Amniotic stem cell (primary cell): ENCODE data around the gene PIK3CA.
A peak's percentile ranks its signal among the peaks of the same experiment; 100 is the strongest.
"Not testable (repeated sequence)": the region's sequence is repeated elsewhere in the genome, so short reads cannot be mapped to it uniquely, and the experiment has no call there.

Experiments used
- DNase-seq: peaks from one replicate; lab custom pipeline; 2025; lab: John Stamatoyannopoulos, UW

The PIK3CA gene

DNA sequence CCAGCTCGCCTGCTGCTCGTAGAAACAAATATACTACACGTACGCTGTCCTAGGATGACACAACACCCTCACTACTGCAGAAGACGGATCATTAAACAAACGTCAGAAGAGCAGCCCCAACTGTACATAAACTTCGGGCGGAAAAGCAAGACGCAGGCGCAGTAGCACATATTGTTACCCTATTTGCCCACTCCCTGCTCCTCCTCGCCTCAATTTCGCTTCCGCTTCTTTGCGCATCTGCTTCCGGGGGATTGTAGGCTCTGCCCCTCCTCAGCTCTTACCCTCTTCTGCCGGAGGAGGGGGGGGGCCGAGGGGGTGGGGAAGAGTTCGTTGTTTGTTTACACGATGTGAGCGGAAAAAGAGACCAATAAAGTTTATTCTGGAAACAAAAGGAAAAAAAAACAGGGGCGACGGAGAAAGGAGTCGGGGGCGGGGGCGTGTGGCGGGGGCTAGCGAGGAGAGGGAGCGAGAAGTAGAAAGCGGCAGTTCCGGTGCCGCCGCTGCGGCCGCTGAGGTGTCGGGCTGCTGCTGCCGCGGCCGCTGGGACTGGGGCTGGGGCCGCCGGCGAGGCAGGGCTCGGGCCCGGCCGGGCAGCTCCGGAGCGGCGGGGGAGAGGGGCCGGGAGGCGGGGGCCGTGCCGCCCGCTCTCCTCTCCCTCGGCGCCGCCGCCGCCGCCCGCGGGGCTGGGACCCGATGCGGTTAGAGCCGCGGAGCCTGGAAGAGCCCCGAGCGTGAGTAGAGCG, at the start of gene PIK3CA:
Gene PIK3CA, plus strand, starts transcription at position 485 of the 743 bp plus-strand sequence. CDS start 50,469 bp downstream, outside the sequence.
- peak; percentile 97 for DNase-seq

GRCh38 chr3:179098388-179099077, 49.6 kb upstream of the PIK3CA start:
- DNase-seq: peak; percentile 42

DNA sequence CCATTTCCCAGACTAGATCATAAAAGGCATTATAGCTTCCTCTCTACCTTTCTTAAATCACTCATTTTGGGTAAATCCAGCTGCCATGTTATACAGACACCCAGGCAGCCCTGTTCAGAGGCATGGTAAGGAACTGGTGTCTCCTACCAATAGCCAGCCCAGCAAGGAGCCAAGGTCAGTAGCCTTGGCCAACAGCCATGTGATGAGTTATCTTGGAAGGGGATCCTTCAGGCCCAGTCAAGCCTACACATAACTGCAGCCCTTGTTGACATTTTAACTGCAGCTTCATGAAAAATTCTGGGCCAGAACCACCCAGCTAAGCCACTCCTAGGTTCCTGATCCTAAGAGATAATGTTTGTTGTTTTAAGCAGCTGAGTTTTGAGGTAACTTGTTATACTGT, 47.5 kb upstream of the PIK3CA start:
- DNase-seq: no peak

- no peak for DNase-seq
These were observed 42.3 kb upstream of the PIK3CA start for GRCh38 chr3:179105881-179106280.

GRCh38 chr3:179107617-179108016, 40.5 kb upstream of the PIK3CA start:
- no peak for DNase-seq

- peak; percentile 49 for DNase-seq
These were observed 40.1 kb upstream of the PIK3CA start for GRCh38 chr3:179108086-179108485.

GRCh38 chr3:179113903-179114302, 34.3 kb upstream of the PIK3CA start:
- DNase-seq: no peak

DNA sequence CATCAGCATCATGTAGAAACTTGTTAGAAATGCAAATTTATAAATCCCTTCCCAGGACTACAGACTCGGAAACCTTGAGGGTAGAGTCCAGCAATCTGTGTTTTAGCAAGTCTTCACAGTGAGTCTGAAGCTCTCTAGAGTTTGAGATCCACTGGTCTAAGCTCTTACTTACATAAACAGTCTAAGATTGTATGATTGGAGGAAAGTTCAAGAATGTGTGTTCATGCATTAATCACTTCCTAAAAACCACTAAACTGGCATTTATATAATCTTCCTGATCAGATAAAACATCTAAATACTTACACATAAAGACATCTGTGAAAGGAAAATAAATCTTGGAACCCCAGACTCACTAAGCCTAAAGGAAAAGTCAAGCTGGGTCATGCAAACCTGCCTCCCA, 32.7 kb upstream of the PIK3CA start:
- DNase-seq: not testable (repeated sequence)

DNA sequence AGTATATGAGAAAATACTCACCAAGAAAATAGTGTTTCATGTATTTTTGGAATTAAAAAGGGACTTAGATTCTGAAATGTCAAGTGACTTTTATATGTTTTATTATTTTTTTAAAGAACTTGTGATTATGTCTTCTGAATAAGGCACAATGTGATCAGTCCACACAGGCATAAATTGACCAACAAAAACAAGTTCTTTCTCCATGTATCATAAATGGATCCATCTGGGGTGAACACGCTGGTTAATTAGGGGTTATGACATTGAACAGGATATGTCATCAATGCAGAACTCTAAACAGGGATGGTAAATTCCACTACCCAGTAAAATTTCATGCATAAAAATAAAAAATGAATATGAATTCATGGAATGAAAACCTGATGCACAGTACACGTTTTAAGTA, 31.3 kb upstream of the PIK3CA start:
- no peak for DNase-seq

DNA sequence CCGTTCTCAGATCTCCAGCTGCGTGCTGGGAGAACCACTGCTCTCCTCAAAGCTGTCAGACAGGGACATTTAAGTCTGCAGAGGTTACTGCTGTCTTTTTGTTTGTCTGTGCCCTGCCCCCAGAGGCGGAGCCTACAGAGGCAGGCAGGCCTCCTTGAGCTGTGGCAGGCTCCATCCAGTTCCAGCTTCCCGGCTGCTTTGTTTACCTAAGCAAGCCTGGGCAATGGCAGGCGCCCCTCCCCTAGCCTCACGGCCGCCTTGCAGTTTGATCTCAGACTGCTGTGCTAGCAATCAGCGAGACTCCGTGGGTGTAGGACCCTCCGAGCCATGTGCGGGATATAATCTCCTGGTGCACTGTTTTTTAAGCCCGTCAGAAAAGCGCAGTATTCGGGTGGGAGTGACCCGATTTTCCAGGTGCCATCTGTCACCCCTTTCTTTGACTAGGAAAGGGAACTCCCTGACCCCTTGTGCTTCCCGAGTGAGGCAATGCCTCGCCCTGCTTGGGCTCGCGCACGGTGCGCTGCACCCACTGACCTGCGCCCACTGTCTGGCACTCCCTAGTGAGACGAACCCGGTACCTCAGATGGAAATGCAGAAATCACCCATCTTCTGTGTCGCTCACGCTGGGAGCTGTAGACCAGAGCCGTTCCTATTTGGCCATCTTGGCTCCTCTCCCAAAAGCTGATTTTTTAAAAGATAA, 15.8 kb upstream of the PIK3CA start:
- DNase-seq: not testable (repeated sequence)

DNA sequence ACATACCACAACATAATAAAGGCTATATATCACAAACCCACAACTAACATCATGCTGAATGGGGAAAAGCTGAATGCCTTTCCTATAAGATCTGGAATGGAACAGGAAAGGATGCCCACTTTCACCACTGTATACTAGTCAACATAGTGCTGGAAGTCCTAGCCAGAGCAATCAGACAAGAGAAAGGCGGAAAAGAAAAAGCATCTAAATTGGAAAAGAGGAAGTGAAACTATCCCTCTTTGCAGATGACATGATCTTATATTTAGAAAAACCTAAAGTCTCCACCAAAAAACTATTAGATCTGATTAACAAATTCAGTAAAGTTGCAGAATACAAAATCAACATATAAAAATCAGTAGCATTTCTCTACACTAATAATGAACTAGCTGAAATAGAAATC, 14.6 kb upstream of the PIK3CA start:
- no peak for DNase-seq

DNA sequence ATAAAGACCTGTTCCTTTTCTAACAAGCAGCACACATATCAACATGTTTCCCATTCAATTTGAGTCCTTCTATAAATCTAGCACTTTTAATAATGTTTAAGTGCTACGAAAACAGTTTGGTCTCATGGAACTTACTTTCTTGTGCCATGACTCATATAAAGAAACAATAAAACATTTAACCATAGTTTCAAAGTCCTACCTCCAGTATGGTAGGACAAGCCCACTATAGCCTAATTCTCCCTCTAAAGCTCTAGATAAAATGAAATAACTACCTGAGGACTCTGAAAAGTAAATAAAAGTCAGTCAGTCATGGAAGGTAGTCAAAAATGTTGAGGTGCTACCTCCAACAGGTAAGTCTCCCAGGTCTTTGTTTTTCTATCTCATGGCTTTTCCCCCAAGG, 12.0 kb upstream of the PIK3CA start:
- no peak for DNase-seq

- DNase-seq: no peak
These were observed 6.3 kb upstream of the PIK3CA start for GRCh38 chr3:179141890-179142289.

GRCh38 chr3:179146911-179147513, 1.1 kb upstream of the PIK3CA start:
- peak; percentile 36 for DNase-seq

GRCh38 chr3:179147514-179147872, 664 bp upstream of the PIK3CA start:
- DNase-seq: no peak

- DNase-seq: no peak
These were observed 654 bp downstream of the PIK3CA start for GRCh38 chr3:179148616-179149405.

DNA sequence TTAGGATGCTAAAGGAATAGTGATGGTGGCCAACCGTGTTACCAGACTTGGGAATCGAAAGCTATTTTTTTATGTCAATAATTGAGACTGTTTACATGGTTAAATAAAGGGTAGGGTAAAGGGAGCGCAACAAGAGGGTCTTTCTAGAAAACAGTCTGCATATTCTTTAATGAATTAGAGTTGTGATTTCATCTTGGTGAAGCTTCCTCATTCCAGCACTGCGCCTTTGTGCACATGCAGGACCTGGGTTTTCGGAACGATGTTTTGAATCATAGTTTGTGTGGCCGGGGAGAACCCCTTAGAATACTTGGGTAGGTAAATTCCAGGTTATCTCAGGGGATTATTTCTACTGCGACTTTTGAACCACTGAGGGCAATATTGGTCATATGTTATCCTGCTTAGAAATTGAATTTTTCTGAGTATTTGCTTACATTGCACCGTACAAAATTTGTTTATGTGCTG, 1.3 kb downstream of the PIK3CA start:
- no peak for DNase-seq

- DNase-seq: no peak
These were observed 1.8 kb downstream of the PIK3CA start for GRCh38 chr3:179149951-179150350.

GRCh38 chr3:179150610-179151009, 2.5 kb downstream of the PIK3CA start:
- DNase-seq: no peak

DNA sequence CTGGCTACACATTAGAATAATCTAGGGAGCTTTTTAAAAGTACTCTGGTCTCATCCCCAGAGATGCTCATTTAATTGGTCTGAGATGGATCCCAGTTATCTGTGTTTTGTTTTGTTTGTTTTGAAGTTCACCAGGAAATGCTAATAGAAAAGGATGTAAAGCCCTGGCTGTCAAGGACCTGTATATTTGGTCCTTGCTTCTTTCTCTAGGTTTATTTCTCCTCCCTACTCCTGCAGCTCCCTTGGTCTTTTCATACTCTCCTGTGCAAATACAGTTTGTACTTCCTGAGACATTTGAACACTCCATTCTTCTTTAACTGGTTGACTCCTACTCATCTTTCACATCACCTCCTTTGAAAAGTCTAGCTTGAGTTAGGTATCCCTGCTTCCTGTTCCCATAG, 3.3 kb downstream of the PIK3CA start:
- no peak for DNase-seq

DNA sequence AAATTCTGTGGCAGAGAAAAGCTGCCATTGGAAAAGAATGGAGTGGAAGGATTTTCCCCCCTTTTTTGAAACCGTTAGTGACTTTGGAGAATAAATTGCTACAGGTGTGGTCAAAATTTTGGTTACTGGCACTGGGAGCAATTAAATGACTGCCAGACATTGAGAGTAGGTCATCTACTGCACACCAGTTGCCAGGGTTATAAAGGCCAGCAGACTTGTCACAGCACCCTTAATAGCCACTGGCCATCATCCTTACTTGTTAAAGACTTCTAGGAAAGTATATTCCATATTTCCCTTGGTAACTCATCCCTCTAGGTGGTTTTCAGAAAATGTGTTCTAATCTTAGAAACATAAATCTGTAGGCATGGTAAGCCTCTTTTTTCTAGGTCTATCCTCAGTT, 8.0 kb downstream of the PIK3CA start:
- DNase-seq: no peak

GRCh38 chr3:179156775-179157174, 8.6 kb downstream of the PIK3CA start:
- DNase-seq: no peak
